NCI-H524 treated with DMSO at 0.1 percent for 48 hours (cell line): Measurements from ENCODE around the gene EPN1.
A peak's percentile ranks its signal among the peaks of the same experiment; 100 is the strongest.

ENCODE experiments used
- DNase-seq: peaks from one replicate; lab custom pipeline; 2025; lab: John Stamatoyannopoulos, UW

Gene EPN1

DNA sequence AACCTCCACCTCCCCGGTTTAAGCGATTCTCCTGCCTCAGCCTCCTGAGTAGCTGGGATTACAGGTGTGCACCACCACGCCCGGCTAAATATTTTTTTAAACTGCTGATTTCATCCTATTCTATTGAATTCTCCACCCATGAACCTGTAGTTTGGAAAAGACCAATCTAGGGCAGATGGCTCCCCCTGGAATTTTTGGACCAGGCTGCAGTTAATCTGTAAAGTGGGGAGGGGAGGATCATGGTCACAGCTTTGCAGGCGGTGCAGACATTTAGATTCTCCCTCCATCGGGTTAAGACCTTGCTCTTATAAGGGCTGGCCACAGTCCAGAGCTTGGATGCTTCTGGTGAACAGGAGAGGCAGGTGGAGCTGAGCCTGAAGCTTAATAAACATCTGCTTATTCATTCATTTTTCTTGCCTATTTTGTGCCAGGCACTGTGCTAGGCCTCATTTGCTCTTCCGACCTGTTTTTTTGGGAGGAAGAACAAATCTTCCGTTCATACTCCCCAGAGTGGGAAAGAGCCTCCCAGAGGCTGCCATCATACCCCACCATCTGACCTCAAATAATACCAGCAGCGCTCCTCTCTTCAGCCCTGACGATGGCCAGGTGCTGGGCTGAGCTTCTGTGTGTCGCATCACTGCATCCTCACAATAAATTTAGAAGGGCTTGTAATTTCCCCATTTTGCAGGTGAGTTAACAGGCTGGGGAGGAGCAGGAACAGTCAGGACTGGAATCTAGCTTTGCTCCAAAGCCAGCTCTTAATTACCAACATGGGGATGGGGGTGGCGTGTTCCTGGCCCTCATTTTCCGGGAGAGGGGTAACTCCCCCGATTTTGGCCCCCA lies 27.9 kb upstream of the EPN1 start:
- DNase-seq = no peak

DNA sequence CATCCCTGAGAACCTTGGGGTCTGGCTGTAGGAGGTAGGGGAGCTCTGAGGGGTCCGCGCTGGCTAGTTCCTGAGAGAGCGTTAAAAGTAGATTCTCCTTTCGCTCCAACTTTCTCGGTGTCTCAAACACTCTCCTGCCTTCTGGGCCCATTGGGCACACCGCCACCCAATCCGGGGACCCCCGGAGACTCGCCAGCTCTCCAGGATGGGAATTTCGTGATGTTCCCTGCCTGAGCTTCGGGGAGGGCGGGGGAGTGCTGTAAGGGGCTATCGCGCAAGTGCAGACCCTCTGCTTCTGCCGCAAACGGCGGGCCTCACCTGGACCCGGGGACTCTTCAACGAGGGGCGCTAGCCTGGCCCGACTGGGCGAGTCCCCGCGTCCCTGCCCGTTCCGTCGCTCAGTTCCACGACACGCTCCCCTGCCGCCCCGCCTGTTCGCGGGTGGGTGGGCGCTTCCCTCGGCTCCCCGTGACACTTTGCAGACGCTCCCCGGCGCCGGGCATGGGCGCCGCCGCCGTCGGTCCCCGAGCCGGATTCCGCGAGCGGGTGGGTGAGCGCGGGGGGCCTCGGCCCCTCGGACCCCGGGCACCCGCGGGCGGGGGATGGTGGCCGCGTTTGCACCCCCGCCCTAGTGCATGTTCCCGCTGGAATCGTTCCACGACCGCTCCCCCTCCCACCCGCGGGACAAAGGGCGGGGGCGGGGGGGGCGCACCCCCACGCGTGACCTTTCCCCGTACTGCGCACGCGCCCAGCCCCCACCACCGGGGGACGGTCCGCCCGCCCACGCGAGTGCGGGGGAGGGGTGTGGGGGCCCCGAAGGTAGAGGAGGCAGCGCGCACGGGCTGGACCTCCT lies 27.1 kb upstream of the EPN1 start, which contains the start of gene CCDC106:
Gene CCDC106, plus strand, starts transcription at position 481 of the 853 bp plus-strand sequence. CDS start 835 bp downstream, outside the sequence.
- DNase-seq = peak; percentile 28

DNA sequence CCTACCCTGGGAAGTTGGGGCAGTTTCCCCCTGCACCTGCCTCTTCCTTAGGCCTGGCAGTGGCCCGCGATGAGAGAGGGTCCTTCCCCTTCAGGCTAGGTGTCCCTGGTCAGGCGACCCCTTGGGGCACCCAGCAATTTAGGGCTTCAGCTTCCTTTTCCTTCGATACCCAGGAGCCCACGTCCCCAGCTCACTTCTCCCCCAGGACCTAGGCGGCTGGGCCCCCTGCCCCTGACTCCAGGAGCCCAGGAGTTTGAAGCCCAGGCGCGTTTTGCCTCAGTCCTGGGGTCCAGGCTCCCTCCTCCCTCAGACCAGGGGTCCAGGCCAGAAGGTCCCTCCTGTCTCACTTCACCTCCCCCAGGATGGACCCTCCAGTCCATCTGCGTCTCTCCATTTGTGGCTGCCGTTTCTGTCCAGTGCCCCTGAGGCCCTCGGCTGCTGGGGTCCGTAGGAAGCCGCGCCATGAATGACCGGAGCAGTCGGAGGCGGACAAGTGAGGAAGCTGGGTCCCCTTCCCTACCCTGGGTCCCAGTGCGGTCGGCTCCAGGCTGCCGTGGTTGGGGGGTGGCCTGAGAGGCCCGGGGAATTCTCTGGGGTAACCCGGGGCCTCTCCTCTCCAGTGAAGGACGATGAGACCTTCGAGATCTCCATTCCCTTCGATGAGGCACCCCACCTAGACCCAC lies 26.3 kb upstream of the EPN1 start:
- DNase-seq = no peak

DNA sequence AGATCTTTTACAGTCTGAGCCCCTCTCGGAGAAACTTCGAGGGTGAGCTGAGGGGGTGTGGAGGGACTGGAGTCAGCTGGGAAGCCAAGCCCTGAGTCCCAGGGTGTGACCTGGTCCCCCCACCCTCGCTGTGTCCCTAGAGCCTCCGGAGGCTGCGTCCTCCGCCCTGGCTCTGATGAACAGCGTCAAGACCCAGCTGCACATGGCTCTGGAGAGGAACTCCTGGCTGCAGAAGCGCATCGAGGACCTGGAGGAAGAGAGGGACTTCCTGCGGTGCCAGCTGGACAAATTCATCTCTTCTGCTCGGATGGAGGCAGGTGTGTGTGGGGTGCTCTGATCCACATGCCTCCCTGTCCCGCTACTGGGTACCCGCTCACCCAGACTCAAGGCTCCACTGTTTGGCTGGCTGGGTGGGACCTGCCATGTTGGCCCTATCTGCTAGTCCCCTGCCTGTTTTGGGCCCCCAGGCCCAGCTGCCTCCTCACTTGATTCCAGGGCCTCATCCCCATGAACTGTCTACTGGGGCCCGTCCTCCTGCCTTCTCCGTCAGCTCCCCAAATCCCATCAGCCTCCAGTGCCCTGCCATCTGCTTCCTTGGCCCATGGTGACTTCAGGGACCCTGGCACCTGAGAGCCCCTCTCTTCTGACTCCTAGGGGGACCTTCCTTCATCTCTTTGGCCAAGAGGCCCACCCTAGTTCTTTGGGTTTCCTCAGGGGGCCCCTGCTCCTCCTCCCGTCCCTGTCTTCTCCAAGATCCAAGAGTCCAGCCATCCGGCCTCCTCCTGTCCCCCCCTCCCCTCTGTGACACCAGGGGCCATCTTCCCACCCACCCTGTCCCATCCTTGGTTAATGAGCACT lies 25.5 kb upstream of the EPN1 start:
- no peak for DNase-seq

DNA sequence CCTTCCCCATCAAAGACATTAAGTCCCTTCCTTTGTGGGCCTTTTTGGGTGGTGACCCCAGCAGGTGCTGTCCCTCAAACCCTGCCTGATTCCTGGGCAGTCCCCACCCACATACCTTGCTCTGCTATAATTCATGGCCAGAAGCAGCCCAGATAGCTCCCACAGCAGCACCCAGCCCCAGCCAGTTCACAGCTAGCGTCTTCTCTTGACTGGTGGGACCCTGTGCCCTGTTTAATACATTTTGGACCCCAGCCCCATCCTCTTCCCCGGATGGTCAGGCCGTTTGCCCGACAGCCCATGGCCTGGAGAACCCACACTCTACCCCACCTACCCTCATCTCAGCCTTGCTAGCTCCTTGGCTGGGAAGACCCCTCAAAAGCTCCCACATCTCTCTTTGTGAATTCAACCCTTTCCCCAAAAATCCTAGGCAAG lies 24.9 kb upstream of the EPN1 start:
- DNase-seq = no peak

DNA sequence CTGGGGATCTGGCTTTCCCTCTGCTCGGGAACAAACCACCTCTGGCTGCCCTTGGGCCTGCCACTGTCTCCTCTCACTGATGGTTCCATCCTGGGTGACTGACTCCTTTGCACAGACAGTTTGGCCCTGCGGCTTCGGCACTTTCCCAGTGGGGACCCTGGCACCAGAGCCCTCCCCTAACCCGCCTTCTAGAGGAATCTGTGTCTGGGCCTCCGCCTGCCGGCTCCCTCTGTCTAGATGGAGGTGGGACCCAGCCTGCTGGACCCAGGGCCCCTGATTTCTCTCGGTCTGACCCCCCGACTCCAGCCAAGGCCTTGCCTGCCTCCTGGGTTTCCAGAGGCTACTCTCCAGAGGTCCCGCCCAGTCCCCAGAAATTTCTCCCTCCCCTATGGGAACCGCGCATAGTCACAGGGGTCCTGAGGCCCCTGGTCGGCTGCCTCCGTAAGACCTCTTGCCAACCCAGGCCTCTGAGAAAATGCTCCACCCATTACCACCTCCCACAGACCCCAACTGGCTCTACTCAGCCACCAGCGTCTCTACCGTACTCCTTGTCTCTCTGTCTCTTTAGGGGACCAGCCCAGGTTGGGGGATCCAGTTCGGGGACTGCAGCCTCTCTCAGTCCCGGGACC lies 24.3 kb upstream of the EPN1 start:
- DNase-seq = no peak

DNA sequence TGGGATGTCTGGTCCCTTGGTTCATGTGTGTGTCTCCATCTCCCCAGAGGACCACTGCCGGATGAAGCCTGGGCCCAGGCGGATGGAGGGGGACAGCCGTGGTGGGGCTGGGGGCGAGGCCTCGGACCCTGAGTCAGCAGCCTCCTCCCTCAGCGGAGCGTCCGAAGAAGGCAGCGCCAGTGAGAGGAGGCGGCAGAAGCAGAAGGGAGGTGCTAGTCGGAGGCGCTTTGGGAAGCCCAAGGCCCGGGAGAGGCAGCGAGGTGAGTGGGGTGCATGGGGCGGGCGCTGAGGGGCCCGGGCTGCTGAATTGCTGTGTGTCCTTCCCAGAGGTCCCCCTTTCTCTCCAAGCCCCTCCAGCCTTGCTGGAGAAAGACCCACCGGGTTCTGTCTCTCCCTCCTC lies 23.8 kb upstream of the EPN1 start:
- DNase-seq = no peak

DNA sequence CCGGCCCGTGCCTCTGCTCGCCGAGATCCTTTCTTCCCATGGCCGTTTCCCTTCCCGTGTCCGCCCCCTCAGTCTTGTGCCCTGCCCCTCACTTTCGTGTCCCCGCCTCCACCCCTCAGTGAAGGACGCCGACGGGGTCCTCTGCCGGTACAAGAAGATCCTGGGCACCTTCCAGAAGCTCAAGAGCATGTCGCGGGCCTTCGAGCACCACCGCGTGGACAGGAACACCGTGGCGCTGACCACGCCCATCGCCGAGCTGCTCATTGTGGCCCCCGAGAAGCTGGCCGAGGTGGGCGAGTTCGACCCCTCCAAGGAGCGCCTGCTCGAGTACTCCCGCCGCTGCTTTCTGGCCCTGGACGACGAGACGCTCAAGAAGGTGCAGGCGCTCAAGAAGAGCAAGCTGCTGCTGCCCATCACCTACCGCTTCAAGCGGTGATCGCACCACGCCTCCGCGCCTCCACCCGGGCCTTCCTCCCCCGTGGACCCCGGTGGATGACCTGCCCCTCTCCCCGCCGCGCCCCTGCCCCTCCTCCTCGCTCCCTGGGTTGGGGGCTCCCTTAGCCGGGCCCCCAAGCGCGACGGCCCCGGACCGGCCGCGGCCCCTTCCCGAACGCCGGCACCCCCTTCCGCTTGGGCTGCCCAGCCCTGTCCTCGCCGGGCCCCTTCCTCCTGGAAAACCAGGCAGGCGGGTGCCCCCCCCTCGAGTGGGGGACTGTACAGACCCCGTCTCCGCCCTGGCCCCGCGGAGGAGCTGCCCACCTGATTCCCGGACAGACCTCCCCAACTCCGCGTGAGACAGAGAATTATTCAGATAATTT lies 22.5 kb upstream of the EPN1 start:
- no peak for DNase-seq

GRCh38 chr19:55653651-55654322 lies 21.2 kb upstream of the EPN1 start:
- peak; percentile 93 for DNase-seq

DNA sequence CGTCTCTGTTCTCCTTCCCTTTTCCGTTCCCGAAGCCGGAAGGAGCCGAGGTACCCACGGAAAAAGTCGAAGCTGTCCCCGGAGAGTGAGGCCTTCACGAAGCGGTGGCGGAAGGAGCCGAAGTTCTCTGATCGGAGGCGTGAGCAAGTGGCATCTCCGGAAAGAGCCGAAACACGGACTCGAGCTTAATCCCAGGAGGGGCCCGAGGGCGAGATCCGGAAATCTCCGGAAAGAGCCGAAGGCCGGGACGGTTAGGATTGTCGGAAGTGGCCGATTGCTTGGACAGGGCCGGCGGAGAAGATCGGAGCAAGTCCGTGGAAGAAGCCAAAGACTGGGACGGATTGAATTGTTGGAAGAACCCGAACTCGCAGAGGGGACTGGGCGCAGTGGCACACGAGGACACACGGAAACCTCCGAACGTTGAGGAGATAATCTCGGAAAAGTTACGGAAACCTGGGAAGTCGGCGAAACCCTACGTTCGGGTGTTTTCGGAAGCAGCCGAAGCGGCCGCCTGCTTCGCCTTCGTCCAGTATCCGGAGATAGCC lies 20.6 kb upstream of the EPN1 start:
- DNase-seq = peak; percentile 93

GRCh38 chr19:55654868-55655647 lies 20.0 kb upstream of the EPN1 start, which contains the start of gene U2AF2:
U2AF2 (plus strand) TSS chr19:55655035; CDS start chr19:55655105, 70 bp downstream.
- peak; percentile 62 for DNase-seq

DNA sequence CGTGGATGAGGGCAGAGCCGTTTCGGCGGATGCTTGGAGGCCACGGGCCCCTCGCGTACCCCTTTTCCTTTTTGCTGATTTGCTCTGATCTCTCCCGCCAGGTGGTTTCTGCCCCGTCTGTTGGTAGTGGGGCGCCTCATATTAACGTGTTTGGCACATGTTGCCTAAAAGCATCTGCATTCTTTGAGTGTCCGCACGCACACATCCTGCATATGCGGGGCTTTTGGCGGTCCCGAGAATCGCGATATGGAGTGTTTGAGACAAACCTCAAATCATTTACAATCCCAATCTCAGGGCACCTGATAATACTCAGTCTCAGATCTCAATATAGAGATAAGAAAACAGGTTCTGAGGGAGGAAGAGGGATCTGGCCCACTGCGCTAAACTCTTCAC lies 19.4 kb upstream of the EPN1 start:
- DNase-seq = no peak

GRCh38 chr19:55656552-55656951 lies 18.5 kb upstream of the EPN1 start:
- no peak for DNase-seq

- DNase-seq = no peak
Measured at GRCh38 chr19:55656988-55657747, 17.9 kb upstream of the EPN1 start.

- DNase-seq = no peak
Measured at GRCh38 chr19:55658846-55659459, 16.1 kb upstream of the EPN1 start.

GRCh38 chr19:55659822-55660221 lies 15.2 kb upstream of the EPN1 start:
- DNase-seq = no peak

DNA sequence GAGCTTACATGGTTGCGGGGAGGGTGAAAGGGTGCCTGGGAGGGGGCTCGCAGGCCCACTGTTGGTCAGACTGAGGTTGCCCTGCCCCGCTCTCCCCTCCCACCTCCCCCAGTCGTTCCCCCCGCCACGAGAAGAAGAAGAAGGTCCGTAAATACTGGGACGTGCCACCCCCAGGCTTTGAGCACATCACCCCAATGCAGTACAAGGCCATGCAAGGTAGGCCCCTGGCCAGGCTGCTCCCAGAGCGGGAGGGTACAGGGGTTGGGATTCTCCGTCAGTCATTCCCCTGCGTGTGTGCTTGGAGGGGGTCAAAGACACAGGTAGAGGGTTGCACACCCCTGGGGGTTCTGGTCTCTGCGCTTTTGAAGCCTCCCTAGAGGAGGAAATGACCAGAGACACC lies 14.6 kb upstream of the EPN1 start:
- no peak for DNase-seq
